ENCODE results near the gene EFHC1. TPM values are rescaled to one million over a fixed set of nuclear protein-coding genes. Genes with fewer than 3 reads are reported as not detected.

The EFHC1 gene
- total RNA-seq, 1 donor from 2014 or later, result 25.6 TPM

DNA sequence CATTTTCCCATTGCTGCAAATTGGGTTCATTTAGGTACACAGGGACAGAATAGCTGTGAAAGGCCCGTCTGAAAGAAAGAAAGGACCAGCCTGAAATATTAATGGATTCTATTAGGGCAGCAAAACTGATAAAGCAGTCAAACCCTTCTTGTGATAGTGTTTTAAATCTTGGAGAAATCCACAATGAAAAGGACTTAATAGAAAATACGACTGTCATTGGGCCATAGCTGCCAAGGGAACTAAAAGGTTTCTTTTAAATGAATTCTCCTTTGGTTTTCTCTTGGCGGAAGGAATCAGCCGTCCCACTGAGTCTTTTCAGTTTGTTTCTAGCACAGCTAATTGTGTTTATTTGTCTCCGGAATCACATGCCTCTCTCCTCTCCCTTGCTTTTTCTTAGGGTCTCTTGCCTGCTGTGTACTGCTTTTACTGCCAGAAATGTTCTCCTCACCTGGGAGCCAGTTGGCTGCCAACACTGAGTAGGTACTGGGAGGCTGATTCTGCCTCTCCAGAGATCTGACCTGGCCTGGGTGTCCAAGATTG, 46.9 kb upstream of the EFHC1 start:
- Histone ChIP-seq H3K36me3 (ENCODE audit: insufficient read depth, low read length) (no peaks in the 10 kb centered on the region), H3K9me3 (ENCODE audit: insufficient read depth, low read depth, low read length) (no peaks in the 10 kb centered on the region), H3K9ac (ENCODE audit: low read length) (no peak overlapping the region), H4K20me1 (ENCODE audit: insufficient read depth, low read length) (peaks cover 16% of the 10 kb centered on the region), H3K79me2 (ENCODE audit: insufficient read depth, low read length) (no peaks in the 10 kb centered on the region), H3K4me2 (ENCODE audit: low read length) (no peak overlapping the region), H2AFZ (ENCODE audit: low read depth, low read length) (no peak overlapping the region), H3K4me3 (ENCODE audit: insufficient read depth, low read depth, low read length) (no peak overlapping the region), H3K27ac (ENCODE audit: low read depth, low read length) (no peak overlapping the region), H3K4me1 (ENCODE audit: insufficient read depth, low read length) (no peaks in the 10 kb centered on the region), H3K27me3 (ENCODE audit: insufficient read depth, low read length) (no peaks in the 10 kb centered on the region)
- H3K36me3 Mint-ChIP-seq (ENCODE audit: low read depth, unreplicated experiment), result peaks cover 3% of the 10 kb centered on the region
- no peak for FAIRE-seq
- no peak overlapping the region for H3K27ac Mint-ChIP-seq (ENCODE audit: unreplicated experiment)
- no peaks in the 10 kb centered on the region for H3K27me3 Mint-ChIP-seq (ENCODE audit: low read depth, unreplicated experiment)
- peaks cover 5% of the 10 kb centered on the region for H3K9me3 Mint-ChIP-seq (ENCODE audit: unreplicated experiment)
- DNase-seq (ENCODE audit: low read depth), result no peak
- TF ChIP-seq, protein P1, sequence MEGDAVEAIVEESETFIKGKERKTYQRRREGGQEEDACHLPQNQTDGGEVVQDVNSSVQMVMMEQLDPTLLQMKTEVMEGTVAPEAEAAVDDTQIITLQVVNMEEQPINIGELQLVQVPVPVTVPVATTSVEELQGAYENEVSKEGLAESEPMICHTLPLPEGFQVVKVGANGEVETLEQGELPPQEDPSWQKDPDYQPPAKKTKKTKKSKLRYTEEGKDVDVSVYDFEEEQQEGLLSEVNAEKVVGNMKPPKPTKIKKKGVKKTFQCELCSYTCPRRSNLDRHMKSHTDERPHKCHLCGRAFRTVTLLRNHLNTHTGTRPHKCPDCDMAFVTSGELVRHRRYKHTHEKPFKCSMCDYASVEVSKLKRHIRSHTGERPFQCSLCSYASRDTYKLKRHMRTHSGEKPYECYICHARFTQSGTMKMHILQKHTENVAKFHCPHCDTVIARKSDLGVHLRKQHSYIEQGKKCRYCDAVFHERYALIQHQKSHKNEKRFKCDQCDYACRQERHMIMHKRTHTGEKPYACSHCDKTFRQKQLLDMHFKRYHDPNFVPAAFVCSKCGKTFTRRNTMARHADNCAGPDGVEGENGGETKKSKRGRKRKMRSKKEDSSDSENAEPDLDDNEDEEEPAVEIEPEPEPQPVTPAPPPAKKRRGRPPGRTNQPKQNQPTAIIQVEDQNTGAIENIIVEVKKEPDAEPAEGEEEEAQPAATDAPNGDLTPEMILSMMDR (IDR thresholded peaks at IDR 0.05; ENCODE audit: insufficient read depth, low read depth, low read length), result no peak
- no peak for TF ChIP-seq EZH2 (IDR thresholded peaks at IDR 0.05; ENCODE audit: insufficient read depth, low read length)
- no peak overlapping the region for H3K4me3 Mint-ChIP-seq (ENCODE audit: unreplicated experiment)
- H3K4me1 Mint-ChIP-seq (ENCODE audit: low read depth, unreplicated experiment), result peaks cover 3% of the 10 kb centered on the region

DNA sequence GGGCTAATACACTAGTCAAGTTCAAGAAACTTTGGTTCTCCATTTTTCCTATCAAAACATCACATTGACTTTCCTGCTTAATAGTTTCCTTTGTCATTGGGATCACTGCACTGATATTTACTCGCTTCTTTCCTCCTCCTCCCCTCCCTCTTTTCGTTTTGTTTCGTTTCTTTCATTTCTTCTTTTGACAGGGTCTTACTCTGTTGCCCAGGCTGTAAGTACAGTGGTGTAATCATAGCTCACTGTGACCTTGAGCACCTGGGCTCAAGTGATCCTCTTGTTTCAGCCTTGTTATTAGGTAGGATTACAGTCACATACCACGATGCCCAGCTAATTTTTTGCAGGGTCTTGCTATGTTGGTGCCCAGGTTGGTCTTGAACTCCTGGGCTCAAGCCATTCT, 45.9 kb upstream of the EFHC1 start:
- no peak overlapping the region for H3K4me3 Mint-ChIP-seq (ENCODE audit: unreplicated experiment)
- Histone ChIP-seq H2AFZ (ENCODE audit: low read depth, low read length) (no peak overlapping the region), H4K20me1 (ENCODE audit: insufficient read depth, low read length) (peaks cover 16% of the 10 kb centered on the region), H3K9ac (ENCODE audit: low read length) (no peak overlapping the region), H3K36me3 (ENCODE audit: insufficient read depth, low read length) (no peaks in the 10 kb centered on the region), H3K4me3 (ENCODE audit: insufficient read depth, low read depth, low read length) (no peak overlapping the region), H3K9me3 (ENCODE audit: insufficient read depth, low read depth, low read length) (no peaks in the 10 kb centered on the region), H3K27ac (ENCODE audit: low read depth, low read length) (no peak overlapping the region), H3K79me2 (ENCODE audit: insufficient read depth, low read length) (no peaks in the 10 kb centered on the region), H3K27me3 (ENCODE audit: insufficient read depth, low read length) (no peaks in the 10 kb centered on the region), H3K4me1 (ENCODE audit: insufficient read depth, low read length) (no peaks in the 10 kb centered on the region), H3K4me2 (ENCODE audit: low read length) (no peak overlapping the region)
- H3K36me3 Mint-ChIP-seq (ENCODE audit: low read depth, unreplicated experiment), result peaks cover 3% of the 10 kb centered on the region
- no peak for TF ChIP-seq EZH2 (IDR thresholded peaks at IDR 0.05; ENCODE audit: insufficient read depth, low read length)
- TF ChIP-seq, protein P1 (IDR thresholded peaks at IDR 0.05; ENCODE audit: insufficient read depth, low read depth, low read length), result no peak
- peaks cover 3% of the 10 kb centered on the region for H3K4me1 Mint-ChIP-seq (ENCODE audit: low read depth, unreplicated experiment)
- no peak for DNase-seq (ENCODE audit: low read depth)
- H3K9me3 Mint-ChIP-seq (ENCODE audit: unreplicated experiment), result peaks cover 5% of the 10 kb centered on the region
- no peak for FAIRE-seq
- H3K27me3 Mint-ChIP-seq (ENCODE audit: low read depth, unreplicated experiment), result no peaks in the 10 kb centered on the region
- no peak overlapping the region for H3K27ac Mint-ChIP-seq (ENCODE audit: unreplicated experiment)

- peaks cover 3% of the 10 kb centered on the region for H3K4me1 Mint-ChIP-seq (ENCODE audit: low read depth, unreplicated experiment)
- H3K4me1 ChIP-seq (ENCODE audit: insufficient read depth, low read length), result no peaks in the 10 kb centered on the region
- H3K9ac ChIP-seq (ENCODE audit: low read length), result no peak overlapping the region
- TF ChIP-seq, protein P1 (IDR thresholded peaks at IDR 0.05; ENCODE audit: insufficient read depth, low read depth, low read length), result no peak
- TF ChIP-seq EZH2 (IDR thresholded peaks at IDR 0.05; ENCODE audit: insufficient read depth, low read length), result no peak
- no peaks in the 10 kb centered on the region for H3K27me3 Mint-ChIP-seq (ENCODE audit: low read depth, unreplicated experiment)
- peaks cover 3% of the 10 kb centered on the region for H3K36me3 Mint-ChIP-seq (ENCODE audit: low read depth, unreplicated experiment)
- peaks cover 5% of the 10 kb centered on the region for H3K9me3 Mint-ChIP-seq (ENCODE audit: unreplicated experiment)
- no peak overlapping the region for H2AFZ ChIP-seq (ENCODE audit: low read depth, low read length)
- no peaks in the 10 kb centered on the region for H3K9me3 ChIP-seq (ENCODE audit: insufficient read depth, low read depth, low read length)
- no peak overlapping the region for H3K4me3 ChIP-seq (ENCODE audit: insufficient read depth, low read depth, low read length)
- H3K79me2 ChIP-seq (ENCODE audit: insufficient read depth, low read length), result no peaks in the 10 kb centered on the region
- peaks cover 9% of the 10 kb centered on the region for H4K20me1 ChIP-seq (ENCODE audit: insufficient read depth, low read length)
- DNase-seq (ENCODE audit: low read depth), result no peak
- no peaks in the 10 kb centered on the region for H3K36me3 ChIP-seq (ENCODE audit: insufficient read depth, low read length)
- no peak for FAIRE-seq
- H3K4me3 Mint-ChIP-seq (ENCODE audit: unreplicated experiment), result no peak overlapping the region
- no peaks in the 10 kb centered on the region for H3K27me3 ChIP-seq (ENCODE audit: insufficient read depth, low read length)
- H3K27ac ChIP-seq (ENCODE audit: low read depth, low read length), result no peak overlapping the region
- H3K27ac Mint-ChIP-seq (ENCODE audit: unreplicated experiment), result no peak overlapping the region
- H3K4me2 ChIP-seq (ENCODE audit: low read length), result no peak overlapping the region
Observed at GRCh38 chr6:52375780-52376556, 44.2 kb upstream of the EFHC1 start.

Measured in astrocyte (in vitro differentiated cells and primary cell).